ENCODE data around the gene MORC4. TPM values are rescaled to one million over a fixed set of nuclear protein-coding genes. Genes with fewer than 3 reads are reported as not detected.

MORC4 gene
- total RNA-seq, 1 donor from 2014 or later: 42.2 TPM

GRCh38 chrX:106905064-106905708, 94.8 kb downstream of the MORC4 start:
- DNase-seq: no peak

- no peak for DNase-seq
Observed at GRCh38 chrX:106903856-106904528, 96.0 kb downstream of the MORC4 start.

GRCh38 chrX:106903291-106903824, 96.7 kb downstream of the MORC4 start, which contains the start of gene RIPPLY1:
RIPPLY1 (minus strand) TSS chrX:106903341; CDS start chrX:106903287, 54 bp downstream.
- no peak for DNase-seq

- no peak for DNase-seq
Observed at GRCh38 chrX:106902684-106903083, 97.3 kb downstream of the MORC4 start.

GRCh38 chrX:106901781-106902219, 98.2 kb downstream of the MORC4 start:
- no peak for DNase-seq

- no peak for DNase-seq
Observed at GRCh38 chrX:106901341-106901740, 98.7 kb downstream of the MORC4 start.

- DNase-seq: no peak
Observed at GRCh38 chrX:106899841-106900240, 100.2 kb downstream of the MORC4 start.

- no peak for DNase-seq
Observed at GRCh38 chrX:106899276-106899675, 100.7 kb downstream of the MORC4 start.

- no peak for DNase-seq
Observed at GRCh38 chrX:106898462-106898861, 101.5 kb downstream of the MORC4 start.

GRCh38 chrX:106897259-106897658, 102.8 kb downstream of the MORC4 start:
- DNase-seq: no peak

- no peak for DNase-seq
Observed at GRCh38 chrX:106894978-106895452, 105.0 kb downstream of the MORC4 start.

- peak; percentile 4 for DNase-seq
Observed at GRCh38 chrX:106894392-106894909, 105.6 kb downstream of the MORC4 start.

- no peak for DNase-seq
Observed at GRCh38 chrX:106891762-106892460, 108.1 kb downstream of the MORC4 start.

Other genes with a start within 250 kb of the MORC4 start
- 16.9 TPM for gene TBC1D8B, start 197.5 kb downstream of the MORC4 start, total RNA-seq
- not detected for gene RIPPLY1, start 96.9 kb downstream of the MORC4 start, total RNA-seq
- gene CLDN2, start 79.8 kb downstream of the MORC4 start, total RNA-seq: 0.10 TPM
- gene RBM41, start 118.6 kb upstream of the MORC4 start, total RNA-seq: 17.7 TPM
- gene NUP62CL, start 206.2 kb upstream of the MORC4 start, total RNA-seq: 3.0 TPM
- gene DNAAF6, start 206.4 kb upstream of the MORC4 start, total RNA-seq: not detected

Data from skin of body (tissue), 2 donors.